Erythroblast (primary cell): ENCODE results near the gene TMEM266.

Experiments used
- GATA1 ChIP-seq: IDR thresholded peaks from 2 replicates; pipeline ENCODE4 v1.6.1; 2011; ENCODE audit warnings: low read depth, mild to moderate bottlenecking, control low read depth, low read length, moderate library complexity
- POLR2A ChIP-seq: IDR thresholded peaks from 2 replicates; pipeline ENCODE4 v1.6.1; 2011; ENCODE audit warnings: mild to moderate bottlenecking, low read length

GRCh38 chr15:76180321-76180720 is 120.5 kb downstream of the TMEM266 start:
- TF ChIP-seq POLR2A (no peak), GATA1 (no peak)
